Measurements from ENCODE around the gene CYP2F1. TPM values are rescaled to one million over a fixed set of nuclear protein-coding genes. Genes with fewer than 3 reads are reported as not detected.

Gene CYP2F1
- total and polyA plus RNA-seq, 4 donors = not detected

DNA sequence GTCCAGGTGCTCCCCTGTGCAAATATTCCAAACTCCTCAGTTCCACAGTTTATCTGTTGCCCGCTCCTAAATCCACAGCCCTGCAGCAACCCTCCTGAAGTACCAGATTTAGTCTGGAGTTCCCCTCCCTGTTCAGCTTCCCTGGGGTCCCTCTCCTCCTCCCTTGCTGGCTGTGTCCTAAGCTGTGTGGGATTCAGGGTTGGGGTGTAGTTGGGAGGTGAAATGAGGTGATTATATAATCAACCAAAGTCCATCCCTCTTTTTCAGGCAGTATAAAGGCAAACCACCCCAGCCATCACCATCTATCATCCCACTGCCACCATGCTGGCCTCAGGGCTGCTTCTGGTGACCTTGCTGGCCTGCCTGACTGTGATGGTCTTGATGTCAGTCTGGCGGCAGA is 26.1 kb upstream of the CYP2F1 start, which contains the start of gene CYP2A13:
CYP2A13 (plus strand) TSS at position 301 of the 400 bp plus-strand sequence; CDS start at position 322, 21 bp downstream.
- 80% methylated on average over 2 of the region's 2 CpGs for WGBS
- TF ChIP-seq YY1 (IDR thresholded peaks at IDR 0.05) (no peak), GABPA (IDR thresholded peaks at IDR 0.05 in 1 of 2, conservative IDR thresholded peaks at IDR 0.05 in 1 of 2) (no peak), FOXA2 (IDR thresholded peaks at IDR 0.05) (no peak), SP1 (IDR thresholded peaks at IDR 0.05) (no peak), HNF4A (conservative IDR thresholded peaks at IDR 0.05) (no peak), RXRA (IDR thresholded peaks at IDR 0.05) (no peak), HNF4G (IDR thresholded peaks at IDR 0.05) (no peak)
- no peak within 1 kb of the TSS for H3K4me3 ChIP-seq (ENCODE audit: low read depth in 1 of 3, low read length in 3 of 3)
- no peak for DNase-seq (ENCODE audit: low spot score)
- H3K27ac ChIP-seq (ENCODE audit: low read depth in 1 of 2, low read length in 2 of 2) = no peak within 1 kb of the TSS
- no peaks in the 10 kb centered on the region for H3K27me3 ChIP-seq (ENCODE audit: control insufficient read depth in 4 of 4, insufficient read depth in 4 of 4, low read length in 3 of 4)
- peaks cover 4 to 27% (median 11%) of the 10 kb centered on the region in 4 donors for H3K4me1 ChIP-seq (ENCODE audit: control insufficient read depth in 4 of 4, insufficient read depth in 4 of 4, low read length in 3 of 4)
- H3K9me3 ChIP-seq (ENCODE audit: control insufficient read depth in 4 of 4, low read length in 3 of 4) = no peaks in the 10 kb centered on the region
- H3K9ac ChIP-seq (ENCODE audit: low read depth in 1 of 2, low read length in 2 of 2) = no peak within 1 kb of the TSS
- no peaks in the 10 kb centered on the region for H3K36me3 ChIP-seq (ENCODE audit: control insufficient read depth in 4 of 4, insufficient read depth in 3 of 4, low read depth in 1 of 4, low read length in 3 of 4)

DNA sequence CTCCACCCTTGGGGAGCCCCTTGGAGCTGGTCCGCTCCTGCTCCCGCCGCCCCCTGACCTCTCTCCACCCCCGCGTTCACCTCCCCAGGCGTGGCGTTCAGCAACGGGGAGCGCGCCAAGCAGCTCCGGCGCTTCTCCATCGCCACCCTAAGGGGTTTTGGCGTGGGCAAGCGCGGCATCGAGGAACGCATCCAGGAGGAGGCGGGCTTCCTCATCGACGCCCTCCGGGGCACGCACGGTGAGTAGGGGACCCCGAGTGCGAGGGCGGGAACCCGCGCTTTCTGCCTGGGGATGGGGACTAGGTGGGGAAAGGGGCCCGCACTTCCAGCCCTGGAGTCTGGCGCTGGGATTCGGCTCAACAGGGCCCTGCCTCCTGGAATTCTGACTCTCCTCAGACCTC is 24.3 kb upstream of the CYP2F1 start:
- H3K36me3 ChIP-seq (ENCODE audit: control insufficient read depth in 4 of 4, insufficient read depth in 3 of 4, low read depth in 1 of 4, low read length in 3 of 4) = no peaks in the 10 kb centered on the region
- H3K9ac ChIP-seq (ENCODE audit: low read depth in 1 of 2, low read length in 2 of 2) = no peak overlapping the region
- DNase-seq (ENCODE audit: low spot score) = no peak
- no peak for TF ChIP-seq FOXA1 (IDR thresholded peaks at IDR 0.05)
- TF ChIP-seq ATF3 (IDR thresholded peaks at IDR 0.05) = no peak
- no peak for TF ChIP-seq TAF1 (conservative IDR thresholded peaks at IDR 0.05)
- H3K4me3 ChIP-seq (ENCODE audit: low read depth in 1 of 3, low read length in 3 of 3) = peak overlapping the region in 1 of 3 donors; percentile 2
- no peak overlapping the region for H3K27ac ChIP-seq (ENCODE audit: low read depth in 1 of 2, low read length in 2 of 2)
- no peaks in the 10 kb centered on the region for H3K9me3 ChIP-seq (ENCODE audit: control insufficient read depth in 4 of 4, low read length in 3 of 4)
- H3K27me3 ChIP-seq (ENCODE audit: control insufficient read depth in 4 of 4, insufficient read depth in 4 of 4, low read length in 3 of 4) = no peaks in the 10 kb centered on the region
- H3K4me1 ChIP-seq (ENCODE audit: control insufficient read depth in 4 of 4, insufficient read depth in 4 of 4, low read length in 3 of 4) = peaks cover 4 to 24% (median 11%) of the 10 kb centered on the region in 4 donors
- 8% methylated on average over 32 of the region's 32 CpGs for whole genome bisulfite sequencing

GRCh38 chr19:41095703-41096102 is 18.5 kb upstream of the CYP2F1 start:
- DNase-seq (ENCODE audit: low spot score) = no peak
- 60% methylated on average over 15 of the region's 15 CpGs for whole genome bisulfite sequencing
- no peak overlapping the region for H3K27ac ChIP-seq (ENCODE audit: low read depth in 1 of 2, low read length in 2 of 2)
- H3K4me3 ChIP-seq (ENCODE audit: low read depth in 1 of 3, low read length in 3 of 3) = no peak overlapping the region
- no peaks in the 10 kb centered on the region for H3K36me3 ChIP-seq (ENCODE audit: control insufficient read depth in 4 of 4, insufficient read depth in 3 of 4, low read depth in 1 of 4, low read length in 3 of 4)
- H3K27me3 ChIP-seq (ENCODE audit: control insufficient read depth in 4 of 4, insufficient read depth in 4 of 4, low read length in 3 of 4) = no peaks in the 10 kb centered on the region
- H3K9me3 ChIP-seq (ENCODE audit: control insufficient read depth in 4 of 4, low read length in 3 of 4) = no peaks in the 10 kb centered on the region
- H3K4me1 ChIP-seq (ENCODE audit: control insufficient read depth in 4 of 4, insufficient read depth in 4 of 4, low read length in 3 of 4) = no peaks in the 10 kb centered on the region
- TF ChIP-seq, protein P1, sequence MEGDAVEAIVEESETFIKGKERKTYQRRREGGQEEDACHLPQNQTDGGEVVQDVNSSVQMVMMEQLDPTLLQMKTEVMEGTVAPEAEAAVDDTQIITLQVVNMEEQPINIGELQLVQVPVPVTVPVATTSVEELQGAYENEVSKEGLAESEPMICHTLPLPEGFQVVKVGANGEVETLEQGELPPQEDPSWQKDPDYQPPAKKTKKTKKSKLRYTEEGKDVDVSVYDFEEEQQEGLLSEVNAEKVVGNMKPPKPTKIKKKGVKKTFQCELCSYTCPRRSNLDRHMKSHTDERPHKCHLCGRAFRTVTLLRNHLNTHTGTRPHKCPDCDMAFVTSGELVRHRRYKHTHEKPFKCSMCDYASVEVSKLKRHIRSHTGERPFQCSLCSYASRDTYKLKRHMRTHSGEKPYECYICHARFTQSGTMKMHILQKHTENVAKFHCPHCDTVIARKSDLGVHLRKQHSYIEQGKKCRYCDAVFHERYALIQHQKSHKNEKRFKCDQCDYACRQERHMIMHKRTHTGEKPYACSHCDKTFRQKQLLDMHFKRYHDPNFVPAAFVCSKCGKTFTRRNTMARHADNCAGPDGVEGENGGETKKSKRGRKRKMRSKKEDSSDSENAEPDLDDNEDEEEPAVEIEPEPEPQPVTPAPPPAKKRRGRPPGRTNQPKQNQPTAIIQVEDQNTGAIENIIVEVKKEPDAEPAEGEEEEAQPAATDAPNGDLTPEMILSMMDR (IDR thresholded peaks at IDR 0.05; ENCODE audit: low read depth, low read length, missing input control) = no peak
- TF ChIP-seq NR2F2 (IDR thresholded peaks at IDR 0.05) (no peak), MAX (IDR thresholded peaks at IDR 0.05) (no peak), RXRA (IDR thresholded peaks at IDR 0.05) (no peak), ZBTB33 (IDR thresholded peaks at IDR 0.05) (no peak), TAF1 (conservative IDR thresholded peaks at IDR 0.05) (no peak), HNF4A (conservative IDR thresholded peaks at IDR 0.05) (no peak), RAD21 (IDR thresholded peaks at IDR 0.05) (no peak), YY1 (IDR thresholded peaks at IDR 0.05) (no peak), GABPA (IDR thresholded peaks at IDR 0.05 in 1 of 2, conservative IDR thresholded peaks at IDR 0.05 in 1 of 2) (no peak), FOXA2 (IDR thresholded peaks at IDR 0.05) (no peak), FOXA1 (IDR thresholded peaks at IDR 0.05) (no peak), SP1 (IDR thresholded peaks at IDR 0.05) (no peak), JUND (IDR thresholded peaks at IDR 0.05) (no peak), EGR1 (IDR thresholded peaks at IDR 0.05; ENCODE audit: low read depth in 2 of 2) (no peak), HNF4G (IDR thresholded peaks at IDR 0.05) (no peak), ATF3 (IDR thresholded peaks at IDR 0.05) (no peak)
- TF ChIP-seq, protein P2, sequence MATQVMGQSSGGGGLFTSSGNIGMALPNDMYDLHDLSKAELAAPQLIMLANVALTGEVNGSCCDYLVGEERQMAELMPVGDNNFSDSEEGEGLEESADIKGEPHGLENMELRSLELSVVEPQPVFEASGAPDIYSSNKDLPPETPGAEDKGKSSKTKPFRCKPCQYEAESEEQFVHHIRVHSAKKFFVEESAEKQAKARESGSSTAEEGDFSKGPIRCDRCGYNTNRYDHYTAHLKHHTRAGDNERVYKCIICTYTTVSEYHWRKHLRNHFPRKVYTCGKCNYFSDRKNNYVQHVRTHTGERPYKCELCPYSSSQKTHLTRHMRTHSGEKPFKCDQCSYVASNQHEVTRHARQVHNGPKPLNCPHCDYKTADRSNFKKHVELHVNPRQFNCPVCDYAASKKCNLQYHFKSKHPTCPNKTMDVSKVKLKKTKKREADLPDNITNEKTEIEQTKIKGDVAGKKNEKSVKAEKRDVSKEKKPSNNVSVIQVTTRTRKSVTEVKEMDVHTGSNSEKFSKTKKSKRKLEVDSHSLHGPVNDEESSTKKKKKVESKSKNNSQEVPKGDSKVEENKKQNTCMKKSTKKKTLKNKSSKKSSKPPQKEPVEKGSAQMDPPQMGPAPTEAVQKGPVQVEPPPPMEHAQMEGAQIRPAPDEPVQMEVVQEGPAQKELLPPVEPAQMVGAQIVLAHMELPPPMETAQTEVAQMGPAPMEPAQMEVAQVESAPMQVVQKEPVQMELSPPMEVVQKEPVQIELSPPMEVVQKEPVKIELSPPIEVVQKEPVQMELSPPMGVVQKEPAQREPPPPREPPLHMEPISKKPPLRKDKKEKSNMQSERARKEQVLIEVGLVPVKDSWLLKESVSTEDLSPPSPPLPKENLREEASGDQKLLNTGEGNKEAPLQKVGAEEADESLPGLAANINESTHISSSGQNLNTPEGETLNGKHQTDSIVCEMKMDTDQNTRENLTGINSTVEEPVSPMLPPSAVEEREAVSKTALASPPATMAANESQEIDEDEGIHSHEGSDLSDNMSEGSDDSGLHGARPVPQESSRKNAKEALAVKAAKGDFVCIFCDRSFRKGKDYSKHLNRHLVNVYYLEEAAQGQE (IDR thresholded peaks at IDR 0.05) = no peak
- no peak overlapping the region for H3K9ac ChIP-seq (ENCODE audit: low read depth in 1 of 2, low read length in 2 of 2)

Measured in liver (tissue), 9 donors.